Lower leg skin (tissue), 4 donors: ENCODE data around the gene CCNT2. TPM values are rescaled to one million over a fixed set of nuclear protein-coding genes. Genes with fewer than 3 reads are reported as not detected.
A peak's percentile ranks its signal among the peaks of the same experiment; 100 is the strongest.

Experiments used
- DNase-seq, 2 donors: peaks; one replicate each; pipeline ENCODE4 v3.0.0-alpha.2; 2019; ENCODE audit warnings: low spot score in 2 of 2
- H3K4me3 ChIP-seq: fragments of 200-600 bp; sonication (generic); 2 replicates; pipeline ENCODE4 v1.5.1; 2017; ENCODE audit warnings: mild to moderate bottlenecking, low read depth; ENCODE audit not compliant: poor library complexity, severe bottlenecking
- POLR2A ChIP-seq, 2 donors: fragments of 450-650 bp; IDR thresholded peaks; one replicate each; pipeline ENCODE4 v1.6.1; 2016 to 2017; ENCODE audit warnings: antibody characterized with exemption in 2 of 2, mild to moderate bottlenecking in 1 of 2, moderate library complexity in 1 of 2
- WGBS, 2 donors: methylation state at CpG; one replicate each; pipeline ENCODE4 v1.1.5; 2018; 5-methylcytosine and 5-hydroxymethylcytosine counted together
- intact Hi-C: fragments of 100-400 bp; cut with DNase I; formaldehyde crosslinking; loops from one replicate; pipeline ENCODE4 v1.15.0; 2023; ENCODE audit warnings: low total_unique reads
- total RNA-seq, 4 donors: library from RNA; depleted of rRNA; stranded (reverse); fragments of >200 nt; gene quantifications; one replicate each; pipeline ENCODE4 v1.1.0, GENCODE V29; 2016
- TF ChIP-seq, protein P1 (sequence below), 3 donors: fragments of 450-650 bp; IDR thresholded peaks; one replicate each; pipeline ENCODE4 v1.5.1; 2016; ENCODE audit warnings: antibody characterized with exemption in 3 of 3, mild to moderate bottlenecking in 3 of 3, moderate library complexity in 2 of 3

Gene CCNT2
- total RNA-seq = 10 to 100 TPM; 26.2 to 43.1 (median 30.6) TPM

GRCh38 chr2:134918526-134919340 lies at the start of gene CCNT2:
Gene CCNT2 (plus strand): TSS chr2:134918822. CDS start chr2:134918855, 33 bp downstream.
- 0% methylated on average over 76 to 80 of the region's 83 CpGs for WGBS, 2 donors
- intact Hi-C loops = no loop called here

DNA sequence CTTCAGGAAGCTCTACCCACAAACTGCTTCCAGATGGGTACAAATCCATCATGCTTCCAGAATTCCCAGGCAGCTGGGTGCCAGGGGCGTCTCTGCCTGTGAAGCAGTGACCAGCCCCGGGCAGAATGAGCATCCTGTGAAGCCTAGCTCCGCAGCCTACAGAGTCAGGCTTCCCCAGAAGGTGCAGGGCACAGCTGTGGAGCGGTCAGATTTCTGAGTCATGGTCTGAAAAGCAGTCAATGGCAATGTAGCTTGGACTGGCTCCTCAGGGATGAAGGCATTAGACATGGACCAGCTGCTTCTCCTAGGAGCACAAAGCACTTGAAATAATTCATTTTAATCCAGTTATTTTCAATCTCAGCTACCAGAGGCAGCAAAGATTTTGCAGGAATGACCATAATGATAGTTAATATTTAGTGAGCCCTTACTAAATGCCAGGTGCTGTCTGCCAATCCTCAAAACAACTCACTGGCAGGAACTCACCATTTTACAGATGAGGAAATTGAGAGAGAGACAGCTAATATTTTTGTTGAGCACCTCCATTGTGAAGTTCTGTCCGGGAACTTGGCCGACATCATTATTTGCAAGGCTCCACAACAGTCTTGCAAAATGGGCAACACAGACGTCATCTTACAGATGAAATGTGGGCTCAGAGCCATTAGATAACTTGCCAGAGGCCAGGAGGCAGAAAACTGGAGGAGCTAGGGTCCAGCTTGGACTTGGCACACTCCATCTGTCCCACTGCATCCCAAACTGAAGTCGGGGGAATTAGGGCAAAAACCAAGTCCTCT lies 48.5 kb upstream of the CCNT2 start:
- WGBS, 2 donors = 83 to 84% methylated on average over 8 of the region's 8 CpGs
- intact Hi-C loops = no loop called here
- H3K4me3 ChIP-seq = no peak overlapping the region
- TF ChIP-seq, protein P1, sequence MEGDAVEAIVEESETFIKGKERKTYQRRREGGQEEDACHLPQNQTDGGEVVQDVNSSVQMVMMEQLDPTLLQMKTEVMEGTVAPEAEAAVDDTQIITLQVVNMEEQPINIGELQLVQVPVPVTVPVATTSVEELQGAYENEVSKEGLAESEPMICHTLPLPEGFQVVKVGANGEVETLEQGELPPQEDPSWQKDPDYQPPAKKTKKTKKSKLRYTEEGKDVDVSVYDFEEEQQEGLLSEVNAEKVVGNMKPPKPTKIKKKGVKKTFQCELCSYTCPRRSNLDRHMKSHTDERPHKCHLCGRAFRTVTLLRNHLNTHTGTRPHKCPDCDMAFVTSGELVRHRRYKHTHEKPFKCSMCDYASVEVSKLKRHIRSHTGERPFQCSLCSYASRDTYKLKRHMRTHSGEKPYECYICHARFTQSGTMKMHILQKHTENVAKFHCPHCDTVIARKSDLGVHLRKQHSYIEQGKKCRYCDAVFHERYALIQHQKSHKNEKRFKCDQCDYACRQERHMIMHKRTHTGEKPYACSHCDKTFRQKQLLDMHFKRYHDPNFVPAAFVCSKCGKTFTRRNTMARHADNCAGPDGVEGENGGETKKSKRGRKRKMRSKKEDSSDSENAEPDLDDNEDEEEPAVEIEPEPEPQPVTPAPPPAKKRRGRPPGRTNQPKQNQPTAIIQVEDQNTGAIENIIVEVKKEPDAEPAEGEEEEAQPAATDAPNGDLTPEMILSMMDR (IDR thresholded peaks at IDR 0.05) = no peak
- no peak for TF ChIP-seq POLR2A (IDR thresholded peaks at IDR 0.05)
- no peak for DNase-seq

More at GRCh38 chr2:134918526-134919340, at the start of gene CCNT2:
- H3K4me3 ChIP-seq = peak within 1 kb of the TSS; percentile 88
- TF ChIP-seq POLR2A (IDR thresholded peaks at IDR 0.05) = no peak
- TF ChIP-seq, protein P1 (IDR thresholded peaks at IDR 0.05) = peak in 1 of 3 donors; percentile 34
- DNase-seq = peak; percentile 99 to 100

DNA sequence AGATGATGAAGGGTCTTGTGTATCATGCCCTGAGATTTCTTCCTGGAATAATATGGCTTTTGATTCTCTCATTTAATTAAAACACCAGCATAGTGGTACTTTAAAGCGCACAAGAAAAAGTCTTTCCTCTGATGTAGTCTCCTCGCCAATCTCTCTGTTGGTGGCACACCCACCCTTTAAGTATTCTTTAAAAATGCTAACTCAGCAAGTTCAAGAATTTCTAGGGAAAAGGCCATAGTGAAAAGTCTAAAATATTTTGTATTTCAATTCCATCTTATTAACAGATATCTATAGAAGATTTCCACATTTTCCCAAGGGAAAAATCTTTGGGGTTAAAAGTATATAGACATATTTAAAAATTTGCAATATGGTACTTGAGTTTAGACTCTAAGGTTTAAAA lies 45.5 kb upstream of the CCNT2 start:
- DNase-seq = no peak
- WGBS, 2 donors = 93 to 94% methylated on average over 2 of the region's 2 CpGs
- intact Hi-C loops = no loop called here
- TF ChIP-seq, protein P1 (IDR thresholded peaks at IDR 0.05) = no peak
- TF ChIP-seq POLR2A (IDR thresholded peaks at IDR 0.05) = no peak
- no peak overlapping the region for H3K4me3 ChIP-seq

- no peak for TF ChIP-seq POLR2A (IDR thresholded peaks at IDR 0.05)
- TF ChIP-seq, protein P1 (IDR thresholded peaks at IDR 0.05) = no peak
- no peak overlapping the region for H3K4me3 ChIP-seq
- intact Hi-C loops = no loop called here
- DNase-seq = no peak
- 47 to 50% methylated on average over 1 of the region's 1 CpG for WGBS, 2 donors
Measured at GRCh38 chr2:134875309-134875708, 43.3 kb upstream of the CCNT2 start.

GRCh38 chr2:134882773-134883172 lies 35.8 kb upstream of the CCNT2 start:
- no peak overlapping the region for H3K4me3 ChIP-seq
- TF ChIP-seq, protein P1 (IDR thresholded peaks at IDR 0.05) = no peak
- no peak for TF ChIP-seq POLR2A (IDR thresholded peaks at IDR 0.05)
- DNase-seq = no peak
- intact Hi-C loops = no loop called here
